Common myeloid progenitor, CD34-positive (primary cell): ENCODE measurements around the gene ALK.

Experiments used
- CTCF ChIA-PET: fragments of 350-600 bp; sonication (Branson Sonifier 250); formaldehyde crosslinking; loops from one replicate; lab custom pipeline; 2021; ENCODE audit warnings: antibody characterized with exemption; lab: Charles Lee
- POLR2A ChIA-PET: fragments of 350-600 bp; sonication (Branson Sonifier 250); formaldehyde crosslinking; loops from one replicate; lab custom pipeline; 2021; ENCODE audit warnings: antibody characterized with exemption; lab: Charles Lee
- DNase-seq, 3 donors: peaks; one replicate each; pipeline versions ENCODE4 v3.0.0 to v3.0.0-alpha.2; 2013
- H3K27ac ChIP-seq, 2 experiments: 1 replicate in 1 of 2; 2 replicates in 1 of 2; pipeline ENCODE4 v1.7.0; 2013; ENCODE audit warnings: inconsistent platforms in 2 of 2, low read length in 2 of 2, mild to moderate bottlenecking in 2 of 2, low read depth in 1 of 2, moderate library complexity in 1 of 2; ENCODE audit not compliant: severe bottlenecking in 2 of 2, insufficient read depth in 1 of 2, poor library complexity in 1 of 2
- H3K27me3 ChIP-seq, 5 experiments: replicated peaks in 2 of 5; 1 replicate in 3 of 5; 2 replicates in 2 of 5; pipeline versions ENCODE4 v1.6.1 to v1.7.0; 2013; ENCODE audit warnings: low read length in 4 of 5, mild to moderate bottlenecking in 2 of 5, moderate library complexity in 2 of 5, inconsistent platforms in 1 of 5; ENCODE audit not compliant: insufficient read depth in 5 of 5, control insufficient read depth in 4 of 5
- H3K36me3 ChIP-seq, 4 experiments: 1 replicate in 2 of 4; 2 replicates in 2 of 4; pipeline versions ENCODE4 v1.6.1 to v1.7.0; 2013; ENCODE audit warnings: low read length in 3 of 4, control low read depth in 1 of 4, mild to moderate bottlenecking in 1 of 4; ENCODE audit not compliant: control insufficient read depth in 4 of 4, insufficient read depth in 4 of 4
- H3K4me1 ChIP-seq, 4 experiments: 1 replicate in 3 of 4; 2 replicates in 1 of 4; pipeline versions ENCODE4 v1.6.1 to v1.7.1; 2013; ENCODE audit warnings: low read length in 3 of 4, mild to moderate bottlenecking in 3 of 4, control low read depth in 1 of 4, inconsistent platforms in 1 of 4, moderate library complexity in 1 of 4; ENCODE audit not compliant: control insufficient read depth in 4 of 4, insufficient read depth in 4 of 4; ENCODE audit errors: control extremely low read depth in 1 of 4
- H3K4me3 ChIP-seq, 7 experiments: 1 replicate in 4 of 7; 2 replicates in 3 of 7; pipeline versions ENCODE4 v1.5.1 to v1.7.0; 2013; ENCODE audit warnings: mild to moderate bottlenecking in 7 of 7, low read length in 6 of 7, moderate library complexity in 6 of 7, inconsistent platforms in 2 of 7, low read depth in 2 of 7, control low read depth in 1 of 7; ENCODE audit not compliant: insufficient read depth in 4 of 7, control insufficient read depth in 1 of 7; ENCODE audit errors: extremely low read depth in 1 of 7
- H3K9me3 ChIP-seq, 5 experiments: 1 replicate in 4 of 5; 2 replicates in 1 of 5; pipeline versions ENCODE4 v1.6.1 to v1.7.1; 2013; ENCODE audit warnings: low read length in 4 of 5, mild to moderate bottlenecking in 2 of 5, inconsistent platforms in 1 of 5, low read depth in 1 of 5, moderate library complexity in 1 of 5; ENCODE audit not compliant: control insufficient read depth in 4 of 5, insufficient read depth in 2 of 5; ENCODE audit errors: control extremely low read depth in 1 of 5
- WGBS: methylation state at CpG from one replicate; pipeline ENCODE4 v1.1.5; 2013; ENCODE audit not compliant: insufficient coverage; 5-methylcytosine and 5-hydroxymethylcytosine counted together

The ALK gene

DNA sequence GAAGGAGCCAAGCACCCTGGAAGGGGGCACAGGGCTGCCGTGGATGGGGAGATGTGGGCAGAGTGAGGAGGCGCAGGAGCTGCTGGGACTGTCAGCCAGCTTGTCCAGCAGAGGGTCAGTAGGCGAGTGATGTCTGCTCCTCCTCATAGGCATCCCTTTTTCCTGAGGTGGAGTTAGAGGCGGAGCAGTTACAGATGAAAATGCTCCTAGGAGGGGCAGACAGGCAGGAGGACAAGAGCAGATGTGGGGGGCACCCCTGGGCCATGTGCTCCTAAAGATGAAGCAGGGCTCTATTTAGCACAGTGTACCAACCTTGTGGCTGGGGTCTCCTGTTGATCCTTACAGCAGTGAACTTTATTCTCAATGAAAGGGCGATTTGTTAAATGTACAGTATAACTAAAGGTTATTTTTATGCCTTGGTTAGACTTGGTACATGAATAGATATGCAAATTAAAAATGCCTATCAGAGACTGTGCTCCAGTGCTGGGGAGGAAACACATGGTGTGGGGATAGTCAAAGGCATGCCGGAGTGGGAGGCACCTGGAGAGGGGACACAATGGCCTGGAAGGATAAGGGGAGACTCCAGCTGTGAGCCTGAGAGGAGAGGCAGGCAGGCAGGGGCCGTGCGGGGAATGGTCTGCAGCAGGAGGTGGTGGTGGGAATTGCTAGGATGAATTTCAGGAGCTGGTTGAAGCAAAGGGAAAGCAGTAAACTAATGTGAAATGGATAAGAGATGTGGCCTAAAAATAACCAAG lies 630.9 kb downstream of the ALK start:
- no peaks in the 10 kb centered on the region for H3K9me3 ChIP-seq
- H3K4me1 ChIP-seq, result no peaks in the 10 kb centered on the region
- CTCF ChIA-PET, result interaction anchor here (0.6 to 1.4 kb wide), 3 partner anchors 16 to 550 kb away, joined by 3 to 4 read pairs (median 4); no protein-coding TSS in a partner anchor
- no peaks in the 10 kb centered on the region for H3K36me3 ChIP-seq
- H3K4me3 ChIP-seq, result no peak overlapping the region
- DNase-seq, result no peak
- H3K27me3 ChIP-seq, result peaks cover 0 to 11% (median 0%) of the 10 kb centered on the region in 5 experiments
- POLR2A ChIA-PET, result no interaction called here
- H3K27ac ChIP-seq, result no peak overlapping the region
- 84% methylated on average over 8 of the region's 8 CpGs for WGBS

DNA sequence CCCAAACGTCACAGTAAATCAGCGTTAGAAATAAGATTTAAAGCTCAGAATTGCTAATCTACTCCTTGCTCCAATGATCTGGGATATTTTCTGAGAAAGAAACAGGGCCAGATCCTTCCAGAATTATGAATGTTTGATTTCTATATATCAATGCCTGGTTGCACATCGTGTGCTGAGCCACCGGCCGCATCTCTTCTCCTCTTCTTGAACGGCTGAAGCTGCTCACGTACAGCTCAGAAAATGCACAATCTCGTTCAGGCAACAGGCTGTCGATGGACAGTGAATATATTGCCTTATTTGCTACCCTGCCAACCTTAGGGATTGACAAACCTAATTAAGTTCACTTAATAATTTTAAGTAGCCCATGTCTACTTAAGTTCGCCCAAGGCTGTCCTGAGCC lies 636.7 kb downstream of the ALK start:
- Histone ChIP-seq H3K36me3 (no peaks in the 10 kb centered on the region), H3K27me3 (peaks cover 0 to 3% (median 0%) of the 10 kb centered on the region in 5 experiments), H3K4me3 (no peak overlapping the region), H3K4me1 (no peaks in the 10 kb centered on the region), H3K27ac (no peak overlapping the region), H3K9me3 (no peaks in the 10 kb centered on the region)
- ChIA-PET POLR2A (interaction anchor here (0.6 kb wide), 1 partner anchor 480 kb away, joined by 5 read pairs; no protein-coding TSS in a partner anchor), CTCF (interaction anchor here (1.7 kb wide), 1 partner anchor 11 kb away, joined by 5 read pairs; no protein-coding TSS in a partner anchor)
- 97% methylated on average over 10 of the region's 10 CpGs for WGBS
- DNase-seq, result no peak

DNA sequence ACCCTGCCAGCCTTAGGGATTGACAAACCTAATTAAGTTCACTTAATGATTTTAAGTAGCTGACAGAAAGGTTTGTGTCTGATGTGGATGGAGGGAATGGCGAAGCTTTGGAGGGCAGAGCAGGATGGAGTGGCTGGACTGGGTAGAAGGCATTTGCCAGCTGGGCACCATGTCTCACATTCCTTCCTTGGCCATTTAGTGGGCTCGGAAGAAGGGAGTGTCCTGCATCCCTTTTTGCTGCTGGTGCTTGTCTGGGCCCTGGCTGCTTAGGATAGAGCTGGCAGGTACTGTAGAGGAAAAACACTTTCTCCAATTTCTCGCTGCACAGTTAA lies 639.5 kb downstream of the ALK start:
- CTCF ChIA-PET, result no interaction called here
- Histone ChIP-seq H3K4me3 (no peak overlapping the region), H3K4me1 (no peaks in the 10 kb centered on the region), H3K9me3 (no peaks in the 10 kb centered on the region), H3K36me3 (no peaks in the 10 kb centered on the region), H3K27me3 (peaks cover 0 to 2% (median 0%) of the 10 kb centered on the region in 5 experiments), H3K27ac (no peak overlapping the region)
- 100% methylated on average over 2 of the region's 3 CpGs for WGBS
- DNase-seq, result no peak
- POLR2A ChIA-PET, result no interaction called here

DNA sequence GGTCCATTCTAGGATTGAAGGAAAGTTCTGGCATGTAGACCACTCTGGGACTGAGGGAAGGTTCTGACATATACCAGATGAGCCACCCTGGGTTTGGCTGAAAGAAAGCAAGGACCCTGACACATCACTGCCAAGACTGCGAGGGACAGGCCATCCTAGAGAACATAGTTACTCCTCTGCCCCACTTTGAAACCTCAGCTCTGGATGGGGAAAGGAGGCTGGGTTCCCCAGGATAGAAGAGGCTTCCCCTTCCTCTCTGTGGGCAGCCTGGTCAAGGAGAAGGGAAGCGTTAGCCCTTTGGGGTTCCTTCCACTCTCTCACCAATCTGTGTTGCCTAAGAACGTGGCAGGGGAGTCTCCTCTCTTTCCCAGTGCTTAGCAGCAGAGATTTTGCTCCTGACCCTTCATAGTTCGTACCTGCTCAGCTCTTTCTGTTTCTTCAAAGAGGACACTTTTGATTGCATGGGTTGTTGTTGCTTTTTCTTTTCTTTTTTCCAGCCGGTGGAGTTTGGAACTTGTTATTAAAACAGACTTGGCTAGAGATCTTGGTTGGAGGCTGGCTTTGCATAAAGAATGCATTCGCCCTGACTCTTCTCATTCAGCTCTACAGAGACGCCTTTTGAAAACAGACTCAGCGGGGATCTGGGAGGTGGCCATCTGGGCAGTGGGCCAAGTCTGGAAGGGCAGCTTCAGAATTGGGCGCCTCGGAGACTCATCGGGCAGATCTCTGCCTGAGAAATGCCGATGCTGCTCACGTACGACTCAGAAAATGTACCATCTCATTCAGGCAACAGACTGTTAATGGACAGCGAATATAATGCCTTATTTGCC lies 640.1 kb downstream of the ALK start:
- Histone ChIP-seq H3K36me3 (no peaks in the 10 kb centered on the region), H3K4me3 (no peak overlapping the region), H3K9me3 (no peaks in the 10 kb centered on the region), H3K4me1 (no peaks in the 10 kb centered on the region), H3K27me3 (peaks cover 0 to 2% (median 0%) of the 10 kb centered on the region in 5 experiments), H3K27ac (no peak overlapping the region)
- POLR2A ChIA-PET, result no interaction called here
- CTCF ChIA-PET, result no interaction called here
- DNase-seq, result no peak
- 90% methylated on average over 11 of the region's 15 CpGs for WGBS

- 96% methylated on average over 7 of the region's 9 CpGs for WGBS
- no peak for DNase-seq
- no peaks in the 10 kb centered on the region for H3K9me3 ChIP-seq
- no peak overlapping the region for H3K27ac ChIP-seq
- peaks cover 0 to 4% (median 1%) of the 10 kb centered on the region in 4 experiments for H3K4me1 ChIP-seq
- H3K36me3 ChIP-seq, result no peaks in the 10 kb centered on the region
- no peak overlapping the region for H3K4me3 ChIP-seq
- CTCF ChIA-PET, result no interaction called here
- POLR2A ChIA-PET, result no interaction called here
- H3K27me3 ChIP-seq, result peaks cover 0 to 2% (median 0%) of the 10 kb centered on the region in 5 experiments
Measured at GRCh38 chr2:29278966-29279365, 642.4 kb downstream of the ALK start.

DNA sequence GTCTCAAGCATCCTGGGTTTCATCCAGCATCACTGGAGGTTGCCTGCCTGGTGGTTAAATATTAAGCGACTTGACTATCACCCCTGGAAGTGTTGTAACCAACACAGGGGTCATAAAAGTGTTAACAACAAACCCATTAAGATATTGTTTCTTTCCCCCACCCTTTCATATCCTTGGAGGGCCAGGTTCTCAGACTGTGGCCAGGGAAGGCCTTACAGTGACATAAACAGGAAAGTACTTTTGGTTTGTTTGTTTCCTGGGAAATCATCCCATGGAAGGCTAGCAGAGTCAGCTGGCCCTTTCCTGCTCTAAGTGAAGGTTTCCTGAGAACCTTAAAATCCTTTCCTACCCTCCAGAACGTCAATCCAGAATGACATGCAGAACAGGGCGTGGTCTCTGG lies 645.2 kb downstream of the ALK start:
- POLR2A ChIA-PET, result no interaction called here
- Histone ChIP-seq H3K36me3 (no peaks in the 10 kb centered on the region), H3K27ac (no peak overlapping the region), H3K27me3 (peaks cover 0 to 2% (median 0%) of the 10 kb centered on the region in 5 experiments), H3K4me1 (peaks cover 0 to 12% (median 1%) of the 10 kb centered on the region in 4 experiments), H3K4me3 (no peak overlapping the region), H3K9me3 (no peaks in the 10 kb centered on the region)
- WGBS, result 68% methylated on average over 3 of the region's 3 CpGs
- no peak for DNase-seq
- CTCF ChIA-PET, result no interaction called here

DNA sequence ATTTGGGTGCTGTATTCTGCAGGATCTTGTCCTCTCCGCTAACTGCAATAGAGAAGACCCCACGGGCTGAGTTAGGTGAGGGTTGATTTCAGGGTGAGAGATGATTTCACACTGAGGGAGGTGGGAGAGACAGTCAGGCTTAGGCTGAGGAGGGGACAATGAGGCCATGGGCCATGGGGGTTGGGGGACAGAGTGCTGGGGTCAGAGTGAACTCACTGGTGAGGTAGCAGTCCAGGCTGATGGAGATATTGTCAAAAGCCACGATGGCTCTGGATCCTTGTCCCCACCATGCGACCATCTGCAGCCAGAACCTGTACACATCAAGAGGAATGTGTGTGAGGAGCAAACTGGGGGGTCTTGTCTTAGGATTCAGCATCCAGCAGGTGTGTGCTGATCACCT lies 646.2 kb downstream of the ALK start:
- DNase-seq, result no peak
- Histone ChIP-seq H3K36me3 (no peaks in the 10 kb centered on the region), H3K27me3 (peaks cover 0 to 2% (median 0%) of the 10 kb centered on the region in 5 experiments), H3K4me1 (peaks cover 0 to 12% (median 1%) of the 10 kb centered on the region in 4 experiments), H3K27ac (no peak overlapping the region), H3K4me3 (no peak overlapping the region), H3K9me3 (no peaks in the 10 kb centered on the region)
- WGBS, result 94% methylated on average over 2 of the region's 4 CpGs
- CTCF ChIA-PET, result interaction anchor here (1.3 kb wide), 1 partner anchor 34 kb away, joined by 5 read pairs; no protein-coding TSS in a partner anchor
- POLR2A ChIA-PET, result no interaction called here
